ENCODE data around the gene JAZF1.

Gene JAZF1

DNA sequence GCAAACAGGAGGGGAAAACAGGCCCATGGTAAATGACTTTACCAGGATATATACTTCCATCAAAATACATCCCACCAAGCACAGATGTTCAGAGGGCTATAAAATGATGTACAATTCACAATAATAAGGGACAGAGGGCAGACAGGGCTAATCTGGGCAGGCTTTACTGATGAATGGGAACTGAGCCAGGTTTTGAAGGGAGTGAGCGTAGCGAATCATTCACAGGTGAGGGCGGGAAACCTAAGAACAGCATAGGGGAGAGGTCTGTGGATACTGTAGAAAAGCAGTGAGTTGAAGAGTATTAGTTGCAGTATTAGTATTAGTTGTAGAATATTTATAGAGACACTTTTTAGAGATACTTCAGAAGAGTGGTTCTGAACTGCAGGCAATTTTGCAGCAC is 180.8 kb downstream of the JAZF1 start:
- no peak for DNase-seq

DNA sequence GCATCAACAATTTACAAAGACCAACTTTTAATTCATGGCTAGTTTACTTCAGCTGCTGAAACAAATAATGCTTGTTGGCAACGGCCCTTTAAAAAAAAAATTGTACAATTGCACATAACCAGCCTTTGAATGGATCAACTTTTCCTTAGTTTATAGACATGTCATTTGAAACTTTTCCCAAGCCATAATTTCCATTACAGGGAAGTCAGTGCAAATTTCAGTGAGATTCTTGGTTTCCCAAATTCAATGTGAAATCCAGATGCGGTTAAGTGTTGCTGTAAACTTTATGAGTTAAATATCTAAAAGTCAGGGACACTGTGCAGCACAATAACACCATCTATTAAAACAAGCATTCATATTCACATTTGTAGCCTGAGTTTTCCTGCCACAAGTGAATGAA is 182.2 kb downstream of the JAZF1 start:
- no peak for DNase-seq

DNA sequence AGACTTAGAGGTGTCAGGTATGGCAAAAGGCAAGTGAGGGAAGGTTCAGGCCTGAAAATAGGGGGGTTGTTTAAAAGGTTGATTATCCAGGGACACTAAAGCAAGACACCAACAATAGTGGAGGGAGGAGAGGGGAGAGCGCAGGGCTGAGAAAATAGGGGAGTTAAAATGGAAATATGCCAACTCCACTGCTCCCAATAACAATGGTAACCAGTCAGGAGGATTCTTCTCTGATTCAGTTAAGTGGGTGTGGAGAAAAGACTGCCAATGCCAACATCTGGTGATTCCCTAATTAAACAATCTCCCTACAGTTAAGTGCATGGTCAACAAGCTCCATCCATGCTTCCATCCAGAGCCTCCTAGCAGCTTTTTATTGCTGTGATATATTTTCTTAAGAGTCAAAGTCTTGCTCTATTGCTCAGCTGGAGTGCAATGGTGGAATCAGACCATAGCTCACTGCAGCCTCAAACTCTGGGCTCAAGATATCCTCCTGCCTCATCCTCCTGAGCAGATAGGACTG is 183.3 kb downstream of the JAZF1 start:
- DNase-seq: no peak

DNA sequence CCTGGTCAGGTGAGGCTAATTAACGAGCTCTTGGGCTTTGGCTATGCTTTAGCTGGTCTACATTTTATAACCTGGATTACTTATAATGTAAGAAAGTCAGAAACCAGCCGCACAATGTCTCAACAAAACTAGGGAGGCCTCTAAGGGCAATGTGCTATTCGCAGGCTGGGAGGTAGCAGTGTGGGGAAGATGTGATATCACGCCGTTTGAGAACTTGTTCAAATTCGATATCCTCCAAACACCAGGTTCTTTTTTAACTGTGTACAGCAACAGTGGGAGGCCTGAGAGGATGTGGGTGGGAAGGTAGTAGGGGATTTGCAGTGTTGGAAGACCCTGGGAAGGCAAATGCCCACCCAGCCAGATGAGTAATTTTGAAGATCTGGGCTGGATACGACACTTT is 184.5 kb downstream of the JAZF1 start:
- no peak for DNase-seq

DNA sequence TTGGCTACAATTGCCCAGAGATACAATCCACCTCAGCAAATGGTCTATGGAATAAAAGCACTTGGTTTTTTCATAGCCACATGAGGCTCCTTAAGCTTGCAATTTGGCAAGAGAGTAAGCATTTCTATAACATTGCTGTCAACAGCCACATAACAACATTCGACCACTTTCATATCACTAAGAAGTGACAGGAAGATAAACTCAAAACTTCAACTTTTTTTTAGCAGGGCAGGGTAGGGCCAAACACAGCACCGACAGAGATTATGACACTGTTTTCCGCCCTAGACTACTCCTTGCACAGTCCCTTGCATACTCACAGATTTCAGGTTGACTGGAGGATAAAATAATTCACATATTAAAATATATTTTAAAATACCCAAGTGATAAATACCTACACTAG is 185.4 kb downstream of the JAZF1 start:
- no peak for DNase-seq

DNA sequence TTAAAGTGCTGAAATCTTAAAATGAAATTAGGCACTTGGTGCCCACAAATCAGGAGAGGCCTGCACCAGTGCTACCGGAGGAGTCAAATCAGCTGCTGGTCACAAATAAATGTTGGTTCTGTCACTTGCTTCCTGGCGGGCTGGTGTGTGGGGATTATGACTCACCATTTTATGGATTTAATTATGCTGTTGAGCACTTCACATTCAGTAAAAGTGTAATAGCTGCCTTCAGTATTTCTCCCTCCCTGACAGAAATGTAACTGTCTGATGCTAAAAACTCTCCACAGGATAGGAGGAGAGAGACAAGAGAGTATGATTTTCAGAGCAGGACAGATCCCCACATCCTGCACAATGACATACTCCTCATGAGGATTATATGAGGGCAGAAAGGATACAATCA is 186.0 kb downstream of the JAZF1 start:
- DNase-seq: no peak

DNA sequence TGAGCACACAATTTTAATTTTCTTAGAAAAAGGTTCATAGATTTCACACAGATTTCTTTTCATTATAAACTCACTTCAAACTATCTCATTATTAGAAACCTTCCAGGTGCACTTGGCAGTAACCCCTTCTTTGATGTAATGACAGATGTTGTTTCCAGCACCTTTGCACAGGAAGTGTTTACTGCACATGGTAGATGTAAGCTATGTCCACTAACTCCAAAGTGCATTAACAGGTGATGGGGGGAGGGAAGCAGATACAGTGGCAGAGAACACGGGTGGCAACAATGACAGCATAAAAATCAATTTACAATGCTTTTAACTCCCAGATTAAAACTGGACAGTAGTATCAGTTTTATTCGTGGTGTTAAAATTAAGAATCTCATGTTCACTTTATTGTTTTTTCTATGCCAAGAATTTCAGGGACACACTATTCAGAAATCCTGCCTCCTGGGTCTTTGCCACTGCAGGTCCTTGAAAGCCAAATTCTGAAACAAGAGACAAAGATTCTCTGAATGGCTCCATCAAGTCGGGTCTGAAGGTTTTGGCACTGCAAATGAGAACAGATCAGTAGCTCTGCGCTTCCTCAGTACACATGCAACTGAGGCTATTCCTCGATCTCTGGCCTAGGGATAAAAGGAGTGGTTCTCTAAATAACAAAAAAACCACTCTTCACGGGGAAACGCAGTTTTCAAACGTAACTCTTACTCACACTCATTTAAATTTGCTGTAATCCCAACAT is 187.7 kb downstream of the JAZF1 start:
- no peak for DNase-seq

DNA sequence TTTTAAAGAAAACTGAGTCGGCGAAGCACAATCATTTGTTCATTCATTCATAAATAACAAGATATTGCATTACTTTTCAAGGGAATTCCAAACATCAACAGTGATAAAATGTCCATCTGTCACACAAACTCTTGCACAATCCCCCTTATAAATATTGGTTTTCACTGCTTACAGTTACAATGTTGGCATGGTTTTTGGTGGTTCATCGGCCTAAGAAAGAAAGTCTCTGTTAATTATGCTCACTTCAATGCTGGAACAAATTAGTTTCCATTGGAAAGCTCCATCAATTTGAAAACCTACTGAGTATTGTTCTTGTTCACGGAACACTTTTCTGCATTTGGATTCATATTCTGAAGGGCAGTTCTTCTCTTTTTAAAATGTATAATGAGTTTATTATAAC is 188.5 kb downstream of the JAZF1 start:
- DNase-seq: no peak

DNA sequence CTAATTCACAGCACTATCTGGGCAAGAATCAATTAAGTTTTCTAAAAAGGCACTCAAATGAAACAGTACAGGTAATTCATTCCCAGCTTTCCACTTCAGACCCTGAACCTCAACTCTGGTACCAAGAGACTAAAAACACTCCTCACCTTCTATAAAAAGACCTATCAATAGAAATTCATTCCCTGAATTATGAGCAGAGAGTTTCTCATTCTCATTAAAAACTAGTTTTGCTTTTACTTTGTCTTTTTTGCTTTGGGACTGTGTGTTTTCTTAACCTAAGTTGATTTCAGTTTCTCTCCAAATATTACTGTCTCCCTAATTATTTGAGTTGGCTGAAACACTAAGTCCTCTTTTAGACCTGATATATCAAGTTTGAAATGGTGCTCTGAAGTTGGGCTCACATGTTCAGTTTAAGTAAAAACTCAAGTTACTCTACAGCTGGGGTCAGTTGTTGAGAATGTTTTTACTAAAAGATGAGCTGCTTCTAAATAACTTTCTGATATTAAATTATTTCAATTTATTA is 189.5 kb downstream of the JAZF1 start:
- no peak for DNase-seq

DNA sequence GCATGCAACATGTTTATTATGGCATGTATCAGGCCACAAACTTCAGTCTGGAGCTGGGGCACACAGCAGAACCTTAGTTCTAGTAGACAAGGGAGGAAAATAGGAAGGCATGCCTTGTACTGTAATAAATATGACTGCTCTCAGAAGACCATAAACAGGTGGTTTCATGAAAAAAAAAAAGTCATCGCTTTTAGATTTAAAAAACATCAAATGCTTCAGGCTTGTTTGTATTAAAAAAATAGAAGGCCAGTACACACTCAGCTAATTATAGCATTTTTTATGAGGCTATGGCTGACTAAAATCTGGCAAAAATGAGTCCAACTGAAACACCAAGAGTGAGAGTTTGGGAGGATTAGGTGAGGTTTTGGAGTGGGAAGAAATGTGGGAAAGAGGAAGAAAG is 204.1 kb downstream of the JAZF1 start:
- no peak for DNase-seq

DNA sequence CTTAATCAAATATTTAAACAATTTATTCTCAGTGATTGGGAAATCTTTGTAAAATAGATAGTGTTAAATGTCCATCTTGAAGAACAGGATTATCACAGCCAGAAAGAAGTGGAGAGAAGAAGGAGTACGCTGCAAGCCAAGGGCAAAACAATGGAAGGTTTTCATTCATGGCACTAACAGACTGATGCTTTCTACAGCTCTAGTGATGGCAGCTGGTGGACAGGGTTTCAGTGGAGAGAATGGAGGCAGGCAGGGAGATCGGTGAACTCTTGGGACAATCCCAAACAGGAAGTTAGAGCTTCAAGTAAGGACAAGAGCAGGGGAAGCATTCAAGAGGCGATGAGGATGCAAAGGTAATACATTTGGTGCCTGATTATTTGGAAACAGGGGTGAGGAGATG is 207.0 kb downstream of the JAZF1 start:
- DNase-seq: no peak

DNA sequence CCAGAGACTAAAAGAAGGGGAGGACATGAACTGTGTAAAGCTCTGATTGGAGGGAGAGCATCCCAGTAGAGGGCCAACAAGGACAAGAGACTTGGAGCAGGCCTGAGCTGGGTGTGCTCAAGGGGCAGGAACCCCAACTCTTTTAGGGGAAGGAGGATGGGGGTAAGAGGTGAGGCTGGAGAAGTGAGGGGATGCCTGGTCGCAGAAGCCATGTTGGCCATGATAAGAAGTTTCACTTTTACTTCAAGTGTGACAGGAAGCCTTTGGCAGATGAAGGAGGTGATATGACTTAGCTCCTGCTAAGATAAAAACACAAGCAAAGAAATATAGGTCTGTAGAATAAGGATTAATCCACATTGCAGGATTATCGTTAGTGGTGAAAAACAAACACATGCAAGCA is 208.3 kb downstream of the JAZF1 start:
- no peak for DNase-seq

DNA sequence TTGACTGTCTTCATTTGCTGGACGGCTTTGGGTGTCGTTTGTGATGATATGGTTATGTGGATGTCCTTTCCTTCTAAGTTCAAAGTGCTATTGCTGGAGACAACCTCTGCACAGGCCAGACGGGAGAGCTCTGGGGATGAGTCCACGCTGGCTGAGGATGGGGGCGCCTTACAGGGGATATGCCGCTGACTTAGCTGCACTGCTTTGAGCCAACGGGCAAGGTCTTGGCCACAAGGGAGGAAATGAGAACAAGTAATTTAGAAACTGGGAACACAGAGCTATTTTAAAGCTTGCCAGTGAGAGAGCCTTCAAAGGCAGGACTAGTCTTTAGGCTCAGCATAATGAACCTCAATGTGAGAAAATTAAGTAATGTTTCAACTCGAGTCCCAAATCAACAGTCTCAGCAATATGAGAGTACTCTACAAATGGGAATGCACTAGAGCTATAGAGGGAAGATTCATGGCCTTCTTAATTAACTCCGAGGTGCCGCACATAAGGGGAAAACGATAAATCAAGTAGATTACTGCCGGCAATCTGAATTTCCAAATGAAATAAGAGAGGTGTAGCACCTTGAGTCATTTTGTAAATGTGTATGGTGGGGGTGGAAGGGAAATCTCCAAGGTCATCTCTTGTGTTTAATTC is 209.3 kb downstream of the JAZF1 start:
- DNase-seq: no peak

DNA sequence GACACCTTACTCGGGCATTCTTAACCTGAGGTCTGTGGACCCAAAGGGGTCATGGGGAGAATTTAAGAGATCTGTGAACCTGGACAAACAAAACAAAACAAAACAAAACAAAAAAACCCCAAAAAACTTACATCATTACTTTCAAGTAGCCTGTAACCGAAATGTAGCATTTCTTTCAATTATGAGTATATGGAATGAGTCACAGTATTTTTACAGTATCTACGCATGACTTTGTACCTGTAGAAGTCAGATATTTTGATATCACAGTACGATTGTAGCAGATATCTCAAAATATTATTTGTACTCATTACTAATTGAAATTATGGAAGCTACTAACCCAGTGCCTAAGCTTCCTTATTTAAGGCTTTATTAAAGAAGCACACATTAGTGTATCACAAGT is 210.2 kb downstream of the JAZF1 start:
- DNase-seq: no peak

DNA sequence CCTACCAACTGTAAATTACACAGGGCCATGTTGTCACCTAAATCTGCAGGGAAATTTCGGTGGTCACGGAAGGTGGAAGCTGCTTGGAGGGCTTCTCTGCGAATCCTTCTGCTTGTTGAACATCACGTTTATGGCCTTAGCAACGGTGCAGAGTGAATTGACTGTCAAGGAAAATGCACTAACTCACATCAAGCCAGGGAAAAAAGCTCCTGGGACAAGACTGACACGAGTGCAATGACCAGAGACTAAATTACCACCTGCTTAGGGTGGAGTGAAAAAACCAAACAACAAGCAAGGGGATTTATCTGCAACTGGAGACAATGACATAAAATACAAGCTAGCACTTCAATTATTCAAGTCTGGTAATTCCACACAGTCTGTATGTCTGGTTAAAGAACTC is 211.2 kb downstream of the JAZF1 start:
- DNase-seq: no peak

DNA sequence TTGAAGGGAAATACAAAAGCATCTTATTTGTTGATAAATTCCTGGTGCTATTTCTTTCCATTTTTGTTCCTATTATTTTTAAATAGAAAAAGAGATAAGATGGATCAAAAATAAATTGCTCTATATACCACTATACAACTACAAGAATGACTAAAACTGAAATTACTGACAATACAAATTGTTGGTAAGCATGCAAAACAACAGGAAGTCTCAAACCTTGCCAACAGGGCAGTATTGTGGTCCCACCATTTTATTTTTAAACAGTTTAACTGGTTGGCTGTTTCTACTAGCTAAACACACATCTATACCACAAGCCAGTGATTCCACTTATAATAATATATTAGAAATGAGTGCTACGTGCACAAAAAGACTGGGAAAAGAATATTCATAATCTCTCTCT is 213.0 kb downstream of the JAZF1 start:
- DNase-seq: no peak

DNA sequence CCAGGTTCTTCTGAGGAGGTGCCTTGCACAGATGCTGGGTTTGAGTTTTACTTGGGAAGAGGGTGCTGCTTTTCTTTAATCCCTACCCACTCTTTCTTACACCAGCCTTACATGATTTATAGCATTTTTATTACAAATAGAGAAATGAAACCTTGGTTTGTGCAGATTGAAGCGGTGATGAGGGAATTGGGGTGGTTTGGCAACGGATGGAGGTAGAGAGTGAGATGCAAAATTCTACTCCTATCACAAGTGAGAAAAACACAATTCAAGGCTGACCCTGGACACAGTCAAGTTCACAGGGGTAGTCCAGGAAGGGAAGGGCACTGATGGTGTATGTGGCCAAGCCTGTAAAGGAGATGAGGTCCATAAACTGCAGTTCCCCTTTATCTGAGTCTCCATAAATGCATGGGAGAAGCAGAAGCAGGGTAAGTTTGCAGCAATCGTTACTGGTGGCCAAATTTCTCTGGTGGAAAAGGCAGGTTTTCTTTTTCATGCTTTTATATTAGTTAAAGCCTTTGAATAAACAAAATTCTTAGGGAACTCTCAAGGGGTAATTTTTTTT is 214.3 kb downstream of the JAZF1 start:
- DNase-seq: no peak

DNA sequence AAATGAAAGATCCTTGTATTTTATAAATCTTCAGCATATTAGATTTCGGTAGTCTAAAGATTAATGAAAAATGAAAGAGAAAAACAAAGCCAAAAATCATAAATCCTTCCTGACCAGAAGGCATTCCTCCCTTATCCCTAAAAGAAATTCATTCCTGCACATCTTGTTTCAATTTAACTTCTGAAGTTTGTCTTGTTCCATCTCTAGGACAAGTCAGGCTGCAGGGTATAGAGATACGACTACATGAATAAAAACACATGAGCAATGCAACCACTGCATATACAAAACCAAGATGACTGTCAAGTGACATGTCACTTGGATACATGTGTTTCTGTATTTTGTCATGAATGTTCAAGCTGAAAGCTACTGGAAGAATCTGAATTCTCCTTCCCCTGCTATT is 214.9 kb downstream of the JAZF1 start:
- no peak for DNase-seq

DNA sequence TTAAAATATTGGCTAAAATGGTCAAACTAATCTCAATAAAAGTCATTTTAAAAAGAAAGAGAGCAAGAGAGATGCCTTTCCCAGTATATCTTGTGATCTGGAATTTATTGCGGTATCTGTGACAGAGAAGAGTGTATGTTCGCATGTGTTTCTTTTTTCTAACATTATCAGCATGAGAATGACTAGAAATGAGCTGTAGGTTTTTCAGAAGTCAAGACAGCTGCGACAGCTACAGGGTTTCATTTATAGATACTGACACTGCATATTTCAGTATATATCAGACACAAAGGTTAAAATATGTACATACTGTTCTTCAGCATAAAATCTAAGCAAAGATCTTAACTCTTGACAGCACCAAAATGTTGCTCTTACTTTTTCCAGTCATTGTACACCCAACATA is 215.8 kb downstream of the JAZF1 start:
- no peak for DNase-seq

DNA sequence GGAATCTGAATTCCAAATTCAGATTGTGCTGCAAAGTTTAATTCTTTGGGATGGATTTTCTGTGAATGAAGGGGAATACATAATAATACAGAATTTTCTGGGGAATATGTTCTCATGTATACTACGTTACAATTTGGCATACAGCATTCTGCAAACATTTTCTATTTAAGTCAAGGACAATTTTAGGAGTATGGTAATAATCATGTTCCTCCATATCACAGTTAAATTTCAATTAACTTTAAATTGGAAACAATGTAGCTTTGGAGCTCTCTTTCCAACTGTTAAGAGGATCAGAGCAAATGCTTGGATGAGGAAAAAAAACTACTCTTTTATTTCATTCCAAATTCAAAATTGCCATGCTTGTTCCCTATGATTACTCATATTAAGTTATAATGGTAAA is 217.5 kb downstream of the JAZF1 start:
- no peak for DNase-seq

DNA sequence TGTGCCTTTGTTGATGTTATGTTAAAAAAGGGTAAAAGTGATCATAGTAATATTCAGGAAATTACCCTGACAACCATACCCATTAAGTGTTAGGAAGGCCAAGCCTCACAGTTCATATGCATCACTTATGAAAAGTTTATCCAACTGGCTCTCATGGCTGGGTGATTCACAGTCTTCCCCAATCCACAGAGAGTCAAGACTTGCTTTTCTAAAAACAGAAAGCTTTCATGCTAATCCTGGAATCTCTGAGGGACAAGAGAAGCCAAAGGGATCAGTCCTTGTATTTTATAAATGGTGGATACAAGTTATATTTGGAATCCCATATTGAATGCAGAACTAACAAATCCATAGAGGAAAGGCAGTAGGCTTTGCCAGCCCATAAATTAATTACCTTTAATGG is 218.3 kb downstream of the JAZF1 start:
- no peak for DNase-seq

DNA sequence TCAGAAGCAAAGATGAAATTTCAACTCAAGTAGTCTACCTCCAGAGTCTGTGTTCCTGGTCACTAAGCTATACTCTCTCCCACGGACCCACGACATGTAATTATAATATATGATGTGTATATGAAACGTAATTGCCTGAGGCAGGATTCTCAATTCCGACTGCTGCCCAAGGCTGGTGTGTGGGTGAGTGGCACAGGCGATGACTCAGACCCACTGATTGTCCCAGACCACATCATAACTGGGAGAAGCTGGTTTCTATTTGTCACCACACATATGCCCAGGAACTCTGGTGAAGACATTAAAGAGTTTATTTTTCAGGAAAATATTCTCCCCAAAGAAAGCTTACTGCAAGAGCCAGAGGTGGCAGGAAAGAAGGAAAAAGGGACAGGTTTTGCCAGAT is 219.3 kb downstream of the JAZF1 start:
- DNase-seq: peak; percentile 43

DNA sequence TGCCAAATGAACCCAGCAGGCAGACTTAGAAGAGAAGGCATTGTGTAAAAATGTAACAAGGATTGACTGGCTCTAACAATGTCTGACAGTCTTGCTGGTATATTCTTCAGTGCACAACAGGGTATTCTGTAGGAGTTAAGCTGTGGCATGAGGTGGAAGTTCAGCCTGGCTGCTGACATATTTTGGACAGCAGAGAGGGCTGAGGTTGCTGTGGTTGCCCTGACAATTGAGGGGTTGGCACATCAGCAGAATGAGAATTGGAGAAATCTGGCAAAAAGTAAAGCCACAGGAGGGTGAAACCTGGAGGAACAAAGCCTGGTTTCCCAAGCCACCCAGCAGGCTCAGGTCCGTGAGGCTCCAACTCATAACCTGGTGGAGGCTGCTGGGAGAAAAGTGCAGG is 220.2 kb downstream of the JAZF1 start:
- DNase-seq: no peak

DNA sequence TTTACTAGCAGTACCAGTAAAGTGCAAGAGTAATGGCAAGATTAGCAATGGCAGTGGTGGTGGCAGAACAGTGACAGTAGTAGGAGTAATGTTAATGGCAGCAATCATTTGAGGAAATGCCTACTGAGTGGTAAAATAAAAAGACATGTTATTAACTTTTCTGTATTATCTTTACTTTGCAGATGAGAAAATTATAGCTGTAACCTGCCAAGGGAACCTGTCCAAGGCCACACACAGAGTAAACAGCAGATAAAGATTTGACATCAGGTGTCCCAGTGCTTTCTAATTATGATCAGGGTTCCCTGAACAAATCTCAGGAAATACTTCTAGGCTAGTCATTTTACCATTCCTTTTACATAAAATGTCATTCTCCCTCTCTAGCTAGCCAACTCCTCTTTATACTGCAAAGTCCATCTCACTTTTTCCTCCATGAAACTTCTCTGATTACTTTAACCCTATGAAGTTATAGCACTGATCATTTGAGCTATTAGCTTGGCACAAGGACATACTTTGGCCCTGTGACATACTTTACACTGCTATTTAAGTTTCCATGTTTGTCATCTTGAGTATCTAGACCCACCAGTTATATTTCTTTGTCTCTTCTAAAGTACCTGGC is 221.6 kb downstream of the JAZF1 start:
- no peak for DNase-seq
